Left ventricle myocardium inferior (tissue), 1 donor: Measurements from ENCODE around the gene PHACTR3. TPM values are rescaled to one million over a fixed set of nuclear protein-coding genes. Genes with fewer than 3 reads are reported as not detected.

ENCODE experiments used
- DNase-seq: peaks from one replicate; pipeline ENCODE4 v3.0.0-alpha.2; 2020
- H3K27ac ChIP-seq: fragments of 200-600 bp; replicated peaks from 2 replicates; pipeline ENCODE4 v1.8.0; 2021
- H3K27me3 ChIP-seq: fragments of 200-600 bp; 2 replicates; pipeline ENCODE4 v1.8.0; 2021; ENCODE audit warnings: low read depth
- H3K36me3 ChIP-seq: fragments of 200-600 bp; 2 replicates; pipeline ENCODE4 v1.8.0; 2021
- H3K4me1 ChIP-seq: fragments of 200-600 bp; 2 replicates; pipeline ENCODE4 v1.8.0; 2021
- H3K4me3 ChIP-seq: fragments of 200-600 bp; 2 replicates; pipeline ENCODE4 v1.8.0; 2021; ENCODE audit warnings: mild to moderate bottlenecking, moderate library complexity
- H3K9me3 ChIP-seq: fragments of 200-600 bp; replicated peaks from 2 replicates; pipeline ENCODE4 v1.8.0; 2021
- CTCF ChIP-seq: fragments of 200-600 bp; IDR thresholded peaks from 2 replicates; pipeline ENCODE4 v1.8.0; 2021; ENCODE audit warnings: antibody characterized with exemption, mild to moderate bottlenecking, borderline replicate concordance
- intact Hi-C: fragments of 100-400 bp; cut with micrococcal nuclease; formaldehyde crosslinking; loops from one replicate; pipeline ENCODE4 v1.11.0; 2022
- total RNA-seq: library from RNA; stranded (reverse); fragmentation: NEBNext Ultra II Directional; extraction: Animal tissue kit (Norgen Biotek cat#: 25700); gene quantifications from one replicate; pipeline ENCODE4 v1.2.1, GENCODE V29; 2021
- donor health status: DM: no; HTN: yes; CAD: no; lungs with severe emphysema.

PHACTR3 gene
- total RNA-seq, 1 donor from 2014 or later = 4.3 TPM

GRCh38 chr20:59790346-59790745 lies 186.0 kb downstream of the PHACTR3 start:
- intact Hi-C loops = no loop called here
- H3K4me3 ChIP-seq = no peak overlapping the region
- H3K27me3 ChIP-seq = peaks cover 4% of the 10 kb centered on the region
- DNase-seq = no peak
- H3K9me3 ChIP-seq = peaks cover 13% of the 10 kb centered on the region
- no peak for TF ChIP-seq CTCF
- no peaks in the 10 kb centered on the region for H3K36me3 ChIP-seq
- no peak overlapping the region for H3K27ac ChIP-seq
- no peaks in the 10 kb centered on the region for H3K4me1 ChIP-seq

GRCh38 chr20:59792300-59792699 lies 188.0 kb downstream of the PHACTR3 start:
- Histone ChIP-seq H3K4me3 (no peak overlapping the region), H3K27me3 (no peaks in the 10 kb centered on the region), H3K36me3 (no peaks in the 10 kb centered on the region), H3K27ac (no peak overlapping the region), H3K4me1 (no peaks in the 10 kb centered on the region), H3K9me3 (peaks cover 33% of the 10 kb centered on the region)
- no peak for DNase-seq
- TF ChIP-seq CTCF = no peak
- intact Hi-C loops = no loop called here

GRCh38 chr20:59794555-59794954 lies 190.2 kb downstream of the PHACTR3 start:
- intact Hi-C loops = no loop called here

GRCh38 chr20:59800309-59800708 lies 196.0 kb downstream of the PHACTR3 start:
- intact Hi-C loops = no loop called here
- no peak for TF ChIP-seq CTCF

More at GRCh38 chr20:59794555-59794954, 190.2 kb downstream of the PHACTR3 start:
- DNase-seq = no peak
- peaks cover 41% of the 10 kb centered on the region for H3K9me3 ChIP-seq
- H3K4me1 ChIP-seq = no peaks in the 10 kb centered on the region
- H3K4me3 ChIP-seq = no peak overlapping the region
- no peak overlapping the region for H3K27ac ChIP-seq
- no peaks in the 10 kb centered on the region for H3K36me3 ChIP-seq
- H3K27me3 ChIP-seq = no peaks in the 10 kb centered on the region
- no peak for TF ChIP-seq CTCF

GRCh38 chr20:59802018-59802417 lies 197.7 kb downstream of the PHACTR3 start:
- no peak for TF ChIP-seq CTCF
- Histone ChIP-seq H3K9me3 (peaks cover 28% of the 10 kb centered on the region), H3K4me3 (no peak overlapping the region), H3K4me1 (no peaks in the 10 kb centered on the region), H3K27me3 (no peaks in the 10 kb centered on the region), H3K27ac (no peak overlapping the region), H3K36me3 (no peaks in the 10 kb centered on the region)
- DNase-seq = no peak
- intact Hi-C loops = no loop called here

More at GRCh38 chr20:59800309-59800708, 196.0 kb downstream of the PHACTR3 start:
- no peak overlapping the region for H3K4me3 ChIP-seq
- no peaks in the 10 kb centered on the region for H3K36me3 ChIP-seq
- peaks cover 44% of the 10 kb centered on the region for H3K9me3 ChIP-seq
- DNase-seq = no peak
- no peak overlapping the region for H3K27ac ChIP-seq
- no peaks in the 10 kb centered on the region for H3K4me1 ChIP-seq
- H3K27me3 ChIP-seq = no peaks in the 10 kb centered on the region
